ENCODE results near the gene UMODL1.

DNA sequence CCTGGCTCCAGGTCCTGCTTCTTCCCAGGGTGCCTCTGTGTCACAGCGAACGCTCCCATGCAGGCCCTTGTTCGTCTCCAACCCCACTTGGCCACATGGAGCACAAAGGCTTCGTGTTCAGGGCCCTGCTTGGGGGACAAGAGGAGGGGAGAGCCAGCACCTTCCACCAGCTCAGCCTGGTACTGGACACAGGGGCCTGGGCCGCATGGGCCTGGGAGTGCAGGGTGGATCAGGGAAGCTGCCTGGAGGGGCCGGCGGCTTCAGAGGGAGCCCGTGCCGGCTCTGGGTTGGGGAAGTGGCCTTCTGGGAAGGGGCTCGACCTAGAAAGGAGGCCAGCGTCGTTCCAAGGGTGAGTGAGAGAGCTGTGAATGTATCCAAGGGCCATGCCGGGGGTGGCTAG, 53.0 kb downstream of the UMODL1 start:
- no peak for TF ChIP-seq TAF1 (IDR thresholded peaks at IDR 0.05; ENCODE audit: low read depth, low read length)
- no peak for TF ChIP-seq POLR2AphosphoS5 (IDR thresholded peaks at IDR 0.05; ENCODE audit: low read depth, low read length)
- TF ChIP-seq POLR2A (IDR thresholded peaks at IDR 0.05; ENCODE audit: low read depth, low read length): no peak
